ENCODE results near the gene PSMA7.
A peak's percentile ranks its signal among the peaks of the same experiment; 100 is the strongest.
"Not testable (repeated sequence)": the region's sequence is repeated elsewhere in the genome, so short reads cannot be mapped to it uniquely, and the experiment has no call there.

PSMA7 gene

GRCh38 chr20:62151835-62152364 lies 8.7 kb upstream of the PSMA7 start:
- DNase-seq, result no peak

- DNase-seq, result no peak
These were observed 8.0 kb upstream of the PSMA7 start for GRCh38 chr20:62151225-62151624.

GRCh38 chr20:62150310-62150575 lies 7.0 kb upstream of the PSMA7 start:
- DNase-seq, result no peak

- DNase-seq, result no peak
These were observed 6.5 kb upstream of the PSMA7 start for GRCh38 chr20:62149532-62150309.

- no peak for DNase-seq
These were observed 5.7 kb upstream of the PSMA7 start for GRCh38 chr20:62148908-62149314.

- not testable (repeated sequence) for DNase-seq
These were observed 5.2 kb upstream of the PSMA7 start for GRCh38 chr20:62148383-62148782.

- no peak for DNase-seq
These were observed 4.3 kb upstream of the PSMA7 start for GRCh38 chr20:62147528-62147927.

GRCh38 chr20:62147125-62147524 lies 3.9 kb upstream of the PSMA7 start:
- DNase-seq, result no peak

DNA sequence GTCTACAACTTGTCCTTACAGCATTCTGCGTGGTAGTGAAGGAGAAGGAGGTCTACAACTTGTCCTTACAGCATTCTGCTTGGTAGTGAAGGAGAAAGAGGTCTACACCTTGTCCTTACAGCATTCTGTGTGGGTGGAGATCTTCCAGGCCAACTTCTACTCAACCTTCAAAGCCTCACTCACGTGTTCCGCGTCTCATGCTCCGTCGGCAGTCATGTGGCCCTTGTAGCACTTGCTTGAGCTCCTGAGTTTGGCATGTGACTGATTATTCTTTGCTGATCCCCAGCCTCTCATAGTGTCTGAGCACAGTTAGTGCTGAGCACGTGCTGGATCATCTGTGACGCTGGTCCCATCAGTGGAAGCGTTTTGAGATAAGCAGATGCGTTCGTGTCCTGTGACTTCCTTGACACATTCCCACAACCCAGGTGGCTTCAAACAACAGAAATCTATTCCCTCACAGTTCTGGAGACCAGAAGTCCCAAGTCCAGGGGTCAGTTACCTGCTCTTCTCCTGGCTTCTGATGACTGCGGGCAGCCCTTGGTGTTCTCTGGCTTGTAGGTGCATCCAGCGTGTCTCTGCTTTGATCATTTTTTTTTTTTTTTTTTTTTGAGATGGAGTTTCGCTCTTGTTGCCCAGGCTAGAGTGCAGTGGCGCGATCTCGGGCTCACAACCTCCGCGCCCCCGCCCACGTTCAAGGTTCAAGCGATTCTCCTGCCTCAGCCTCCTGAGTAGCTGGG lies 3.0 kb upstream of the PSMA7 start:
- no peak for DNase-seq

GRCh38 chr20:62145688-62146018 lies 2.5 kb upstream of the PSMA7 start:
- DNase-seq, result no peak

DNA sequence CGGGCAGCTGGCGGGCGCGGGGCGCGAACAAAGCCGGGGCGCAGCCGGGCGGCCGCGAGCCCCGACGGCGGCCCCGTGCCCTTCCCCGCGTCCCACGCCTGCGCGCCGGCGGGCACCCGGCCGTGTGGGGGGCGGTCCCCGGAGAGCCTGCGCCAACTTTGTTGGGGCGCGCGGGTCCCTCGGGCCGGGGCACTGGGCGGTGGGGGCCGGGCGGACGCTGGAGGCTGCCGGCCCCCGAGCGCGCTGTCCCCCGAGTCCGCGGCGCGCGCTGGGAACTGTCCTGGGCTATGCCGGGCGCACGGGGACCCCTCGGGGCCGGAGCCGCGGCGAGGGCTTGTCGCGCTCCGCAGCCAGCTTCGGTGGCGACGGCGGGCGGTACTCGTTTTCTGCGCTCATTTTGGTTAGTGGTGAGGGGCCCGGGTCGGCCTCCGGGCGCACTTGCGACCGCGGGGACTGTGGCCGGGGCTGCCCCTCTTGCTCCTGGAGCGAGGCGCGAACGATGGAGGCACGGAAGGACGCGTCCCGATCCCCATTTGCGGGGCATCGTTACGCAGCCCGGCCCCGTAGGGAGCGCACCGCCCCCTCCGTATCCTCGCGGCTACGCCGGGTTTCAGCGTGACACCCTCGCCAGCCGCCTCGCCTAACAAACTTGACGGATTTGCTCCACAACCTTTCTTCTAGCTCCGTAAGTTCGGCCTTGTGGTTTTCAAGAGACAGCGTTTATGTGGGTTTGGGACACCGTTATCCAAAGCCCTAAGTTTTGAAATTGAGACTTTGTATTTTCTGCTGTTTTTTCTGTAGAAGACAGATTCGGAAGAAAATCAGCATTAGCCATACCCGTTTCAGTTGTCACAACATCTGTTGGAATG lies 997 bp upstream of the PSMA7 start:
- no peak for DNase-seq

- DNase-seq, result no peak
These were observed 728 bp downstream of the PSMA7 start for GRCh38 chr20:62142252-62143080.

- peak; percentile 10 for DNase-seq
These were observed 1.6 kb downstream of the PSMA7 start for GRCh38 chr20:62141397-62142251.

DNA sequence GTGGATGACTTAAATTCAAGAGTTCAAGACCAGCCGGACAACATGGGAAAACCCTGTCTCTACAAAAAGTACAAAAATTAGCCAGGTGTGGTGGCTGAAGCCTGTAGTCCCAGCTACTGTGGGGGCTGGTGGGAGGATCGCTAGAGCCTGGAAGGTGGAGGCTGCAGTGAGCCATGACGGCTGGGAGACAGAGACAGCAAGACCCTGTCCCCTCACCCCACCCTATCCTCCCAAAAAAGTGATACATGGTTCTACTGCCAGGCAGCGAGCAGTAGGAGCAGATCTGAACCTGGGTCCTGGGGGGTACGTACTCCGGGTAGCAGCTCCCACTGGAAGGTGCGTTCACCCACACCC lies 2.2 kb downstream of the PSMA7 start:
- DNase-seq, result no peak

DNA sequence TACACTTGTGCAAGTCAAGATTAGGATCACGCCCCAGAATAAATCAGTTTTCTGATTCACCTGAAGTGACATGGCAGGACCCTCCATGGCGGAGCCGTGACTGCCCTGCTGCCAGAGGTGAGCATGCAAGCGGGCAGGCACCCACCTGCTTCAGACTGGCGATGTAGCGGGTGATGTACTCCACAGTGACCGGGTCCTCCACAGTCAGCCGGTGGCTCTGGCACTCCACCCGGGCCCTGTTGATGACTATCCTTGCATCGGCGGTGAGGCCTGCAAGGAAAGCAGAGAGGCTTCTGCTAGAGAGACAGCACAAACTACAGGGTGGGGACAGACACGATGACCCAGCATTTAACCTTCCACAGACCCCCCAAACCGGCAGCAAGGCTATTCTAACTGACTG lies 3.6 kb downstream of the PSMA7 start:
- DNase-seq, result no peak

- no peak for DNase-seq
These were observed 4.3 kb downstream of the PSMA7 start for GRCh38 chr20:62138912-62139311.

DNA sequence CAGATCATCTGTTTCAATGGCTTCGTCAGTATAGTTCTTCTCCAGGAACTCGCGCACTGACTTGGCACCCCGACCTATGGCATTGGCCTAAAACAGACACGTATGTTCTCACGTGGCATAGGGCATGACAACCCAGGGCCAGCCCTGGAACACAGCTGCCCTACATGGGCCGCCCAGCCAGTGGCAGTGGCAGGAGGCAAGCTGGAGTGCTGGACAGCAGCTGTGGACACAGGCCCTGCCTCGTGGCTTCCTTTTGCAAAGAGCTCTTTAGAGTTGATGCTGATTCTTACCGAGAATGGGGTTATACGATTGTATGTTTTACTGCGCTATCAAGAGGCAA lies 5.0 kb downstream of the PSMA7 start:
- no peak for DNase-seq

DNA sequence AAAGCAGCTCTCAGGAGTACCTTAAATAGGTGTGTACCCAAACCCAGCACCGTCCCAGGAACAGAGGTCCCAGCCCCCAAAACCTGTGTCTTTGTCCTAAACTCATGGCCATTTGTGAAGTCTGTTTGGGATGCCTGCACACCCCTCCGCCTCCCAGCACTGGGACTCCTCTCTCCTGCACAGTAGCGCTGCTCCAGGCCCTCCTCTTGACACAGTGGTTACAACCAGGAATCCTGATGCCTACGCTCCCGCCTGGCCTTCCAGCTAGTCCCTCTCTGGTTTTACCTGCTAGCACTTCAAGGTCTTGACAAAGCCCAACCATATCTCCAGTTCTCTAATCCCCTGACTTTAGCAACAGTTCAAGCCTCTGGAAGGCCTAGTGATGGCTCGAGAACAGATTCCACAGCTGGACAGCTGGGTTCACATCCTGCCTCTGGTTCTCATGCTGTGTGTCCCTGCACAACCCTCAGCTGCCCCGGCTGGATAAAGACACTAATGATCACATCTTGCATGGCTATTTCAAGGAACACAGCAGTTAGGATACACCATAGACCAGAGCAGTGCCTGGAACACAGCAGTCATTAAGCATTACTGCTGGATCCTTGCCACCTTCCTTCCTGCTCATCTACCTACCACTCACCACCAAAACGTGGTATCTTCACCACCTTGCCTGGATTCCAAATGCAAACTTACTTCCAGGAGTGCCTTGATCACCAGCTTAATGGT lies 5.6 kb downstream of the PSMA7 start:
- no peak for DNase-seq

GRCh38 chr20:62137092-62137384 lies 6.2 kb downstream of the PSMA7 start:
- DNase-seq, result no peak

GRCh38 chr20:62136283-62137091 lies 6.7 kb downstream of the PSMA7 start:
- peak; percentile 45 for DNase-seq

Measured in kidney glomerular epithelial cell (primary cell).